DND-41 (cell line): ENCODE measurements around the gene CXCR3.

ENCODE experiments used
- ATAC-seq: fragments of 200-7000 bp; cut with Tn5 transposase; 3 replicates; pipeline ENCODE4 v1.9.1; 2021; ENCODE audit warnings: low read depth; ENCODE audit not compliant: insufficient read depth
- DNase-seq: peaks from one replicate; pipeline ENCODE4 v3.0.0-alpha.2; 2020
- H2AFZ ChIP-seq: 2 replicates; pipeline ENCODE4 v1.6.0; 2012; ENCODE audit warnings: low read depth, low read length
- H3K27ac ChIP-seq: 2 replicates; pipeline ENCODE4 v1.5.1; 2012; ENCODE audit warnings: low read length, inconsistent platforms
- H3K27me3 ChIP-seq: fragments of 200-600 bp; sonication (generic); 2 replicates; pipeline ENCODE4 v1.6.0; 2012; ENCODE audit warnings: low read length, mild to moderate bottlenecking, inconsistent platforms; ENCODE audit not compliant: insufficient read depth, poor library complexity
- H3K36me3 ChIP-seq: 2 replicates; pipeline ENCODE4 v1.5.1; 2012; ENCODE audit warnings: low read length, inconsistent platforms; ENCODE audit not compliant: insufficient read depth
- H3K4me1 ChIP-seq: 2 replicates; pipeline ENCODE4 v1.5.1; 2012; ENCODE audit warnings: mild to moderate bottlenecking, low read length; ENCODE audit not compliant: insufficient read depth
- H3K4me2 ChIP-seq: 2 replicates; pipeline ENCODE4 v1.6.0; 2012; ENCODE audit warnings: mild to moderate bottlenecking, moderate library complexity, low read length, inconsistent platforms; ENCODE audit not compliant: insufficient read depth
- H3K4me3 ChIP-seq, 2 experiments: fragments of 200-600 bp in 1 of 2; shearing (Covaris generic) in 1 of 2; 2 replicates each; pipeline ENCODE4 v1.5.1; 2012 to 2016; ENCODE audit warnings: inconsistent platforms in 2 of 2, low read length in 2 of 2, mild to moderate bottlenecking in 2 of 2, low read depth in 1 of 2, moderate library complexity in 1 of 2
- H3K79me2 ChIP-seq: 2 replicates; pipeline ENCODE4 v1.6.0; 2012; ENCODE audit warnings: low read length, inconsistent platforms; ENCODE audit not compliant: insufficient read depth
- H3K9ac ChIP-seq: 2 replicates; pipeline ENCODE4 v1.6.0; 2012; ENCODE audit warnings: low read depth, mild to moderate bottlenecking, inconsistent platforms, low read length, moderate library complexity
- H3K9me3 ChIP-seq: 2 replicates; pipeline ENCODE4 v1.5.1; 2012; ENCODE audit warnings: low read length, moderate library complexity, mild to moderate bottlenecking, inconsistent platforms; ENCODE audit not compliant: insufficient read depth, severe bottlenecking
- H4K20me1 ChIP-seq: 2 replicates; pipeline ENCODE4 v1.6.0; 2012; ENCODE audit warnings: low read length; ENCODE audit not compliant: insufficient read depth
- CTCF ChIP-seq: IDR thresholded peaks from 2 replicates; pipeline ENCODE4 v1.5.1; 2012; ENCODE audit warnings: borderline replicate concordance, low read length, moderate library complexity, mild to moderate bottlenecking; ENCODE audit not compliant: poor library complexity, severe bottlenecking; ENCODE audit errors: extremely low read depth
- EZH2 ChIP-seq: IDR thresholded peaks from 3 replicates; pipeline ENCODE4 v1.6.1; 2012; ENCODE audit warnings: borderline replicate concordance, low read depth, mild to moderate bottlenecking, moderate library complexity, low read length, inconsistent platforms; ENCODE audit not compliant: severe bottlenecking

Gene CXCR3

GRCh38 chrX:71617742-71618141 lies 569 bp downstream of the CXCR3 start:
- 0 out of 2 replicates have a peak, but pooled peaks cover 3% of the 10 kb centered on the region for H4K20me1 ChIP-seq
- no peak overlapping the region for H2AFZ ChIP-seq
- no peaks in the 10 kb centered on the region for H3K79me2 ChIP-seq
- peaks cover 26% of the 10 kb centered on the region for H3K4me1 ChIP-seq
- H3K27ac ChIP-seq: no peak overlapping the region
- 0 out of 2 replicates have a peak overlapping the region, but pooled peaks have one; percentile 12 for H3K4me2 ChIP-seq
- H3K36me3 ChIP-seq: peaks cover under 1% of the 10 kb centered on the region; the same call in 1 of the 2 replicates
- TF ChIP-seq EZH2 (no peak), CTCF (no peak)
- ATAC-seq: no peak
- H3K9ac ChIP-seq: no peak overlapping the region
- H3K9me3 ChIP-seq: no peaks in the 10 kb centered on the region
- no peak overlapping the region for H3K4me3 ChIP-seq
- no peaks in the 10 kb centered on the region for H3K27me3 ChIP-seq
- DNase-seq: no peak

GRCh38 chrX:71616672-71617529 lies 1.4 kb downstream of the CXCR3 start:
- Histone ChIP-seq H2AFZ (no peak overlapping the region), H3K27ac (no peak overlapping the region), H3K79me2 (no peaks in the 10 kb centered on the region), H3K4me2 (no peak overlapping the region), H3K4me3 (no peak overlapping the region), H3K4me1 (peaks cover 23% of the 10 kb centered on the region), H3K9ac (no peak overlapping the region), H4K20me1 (0 out of 2 replicates have a peak, but pooled peaks cover 3% of the 10 kb centered on the region), H3K36me3 (peaks cover 6% of the 10 kb centered on the region; the same call in 1 of the 2 replicates), H3K9me3 (no peaks in the 10 kb centered on the region), H3K27me3 (no peaks in the 10 kb centered on the region)
- DNase-seq (peak; percentile 36), ATAC-seq (no peak)
- TF ChIP-seq CTCF (peak; percentile 20), EZH2 (no peak)

DNA sequence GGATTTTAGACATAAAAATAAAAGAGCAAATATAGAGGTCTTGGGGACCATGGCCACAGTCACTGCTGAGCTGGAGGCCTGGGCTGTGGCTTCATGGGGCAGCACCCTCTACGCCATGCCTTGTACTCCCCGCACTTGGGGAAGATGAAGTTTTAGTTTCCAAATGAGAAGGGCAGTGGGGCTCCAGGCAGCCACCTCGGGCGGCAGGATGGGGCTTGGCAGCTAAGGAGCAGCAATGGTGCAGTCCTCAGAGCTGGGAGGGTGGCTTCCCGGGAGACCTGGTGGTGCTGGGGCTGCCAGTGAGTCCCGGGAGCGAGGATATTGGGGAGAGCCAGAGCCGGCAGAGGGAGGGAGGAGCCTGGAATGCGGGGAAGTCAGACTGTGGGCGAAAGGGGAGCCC lies 2.4 kb downstream of the CXCR3 start:
- Histone ChIP-seq H3K4me3 (no peak overlapping the region), H3K36me3 (peaks cover 10% of the 10 kb centered on the region), H3K4me1 (peaks cover 23% of the 10 kb centered on the region), H3K4me2 (no peak overlapping the region), H3K79me2 (no peaks in the 10 kb centered on the region), H4K20me1 (0 out of 2 replicates have a peak, but pooled peaks cover 3% of the 10 kb centered on the region), H2AFZ (no peak overlapping the region), H3K27me3 (no peaks in the 10 kb centered on the region), H3K9ac (no peak overlapping the region), H3K9me3 (no peaks in the 10 kb centered on the region), H3K27ac (no peak overlapping the region)
- no peak for TF ChIP-seq CTCF
- TF ChIP-seq EZH2: no peak
- DNase-seq (no peak), ATAC-seq (no peak)
